ENCODE measurements around the gene NFAT5.
"Not testable (repeated sequence)": the region's sequence is repeated elsewhere in the genome, so short reads cannot be mapped to it uniquely, and the experiment has no call there.

NFAT5 gene

DNA sequence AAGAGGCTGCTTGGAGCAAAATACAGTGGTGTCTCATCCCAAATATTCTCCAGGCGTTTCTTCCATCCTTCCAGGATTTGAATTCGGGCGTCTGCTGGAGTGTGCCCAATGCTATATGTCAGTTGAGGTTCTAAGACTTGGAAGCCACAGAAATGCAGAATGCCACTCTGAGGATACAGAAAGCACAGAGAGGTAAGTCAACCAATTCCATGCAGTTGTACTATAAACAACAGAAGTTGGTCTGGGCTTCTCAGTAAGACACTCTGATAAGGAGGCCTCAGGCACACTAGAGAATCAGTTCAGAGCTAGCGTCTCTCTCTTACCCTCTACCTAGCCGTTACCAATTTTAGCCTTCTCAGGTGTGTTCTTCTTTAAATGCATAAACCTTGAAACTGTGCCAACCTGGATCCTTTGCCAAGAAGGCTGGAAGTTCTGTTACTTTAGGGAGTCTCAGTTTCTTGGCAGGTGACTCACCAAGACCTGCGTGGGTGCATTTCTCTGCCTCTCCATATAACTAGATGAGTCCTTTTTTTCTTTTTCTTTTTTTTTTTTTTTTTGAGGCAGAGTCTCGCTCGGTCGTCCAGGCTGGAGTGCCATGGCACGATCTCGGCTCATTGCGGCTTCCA is 145.5 kb downstream of the NFAT5 start:
- no peak for FAIRE-seq

DNA sequence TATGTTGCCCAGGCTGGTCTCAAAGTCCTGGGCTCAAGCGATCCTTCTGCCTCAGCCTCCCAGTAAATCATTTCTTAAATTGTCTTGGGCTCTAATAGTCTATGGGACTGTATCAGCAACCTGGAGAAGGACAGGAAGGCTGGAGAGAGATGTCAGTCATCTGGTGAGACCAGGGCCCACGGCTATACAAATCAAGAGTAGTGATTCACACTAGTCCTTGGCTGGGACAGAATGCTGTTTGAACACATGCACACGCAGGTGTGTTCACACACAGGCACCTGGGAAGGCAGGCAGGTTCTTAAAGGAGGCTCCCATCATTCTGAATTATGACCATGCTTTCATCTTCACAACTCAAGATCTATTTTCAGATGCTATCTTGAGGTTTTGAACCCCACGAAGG is 146.5 kb downstream of the NFAT5 start:
- FAIRE-seq = no peak

DNA sequence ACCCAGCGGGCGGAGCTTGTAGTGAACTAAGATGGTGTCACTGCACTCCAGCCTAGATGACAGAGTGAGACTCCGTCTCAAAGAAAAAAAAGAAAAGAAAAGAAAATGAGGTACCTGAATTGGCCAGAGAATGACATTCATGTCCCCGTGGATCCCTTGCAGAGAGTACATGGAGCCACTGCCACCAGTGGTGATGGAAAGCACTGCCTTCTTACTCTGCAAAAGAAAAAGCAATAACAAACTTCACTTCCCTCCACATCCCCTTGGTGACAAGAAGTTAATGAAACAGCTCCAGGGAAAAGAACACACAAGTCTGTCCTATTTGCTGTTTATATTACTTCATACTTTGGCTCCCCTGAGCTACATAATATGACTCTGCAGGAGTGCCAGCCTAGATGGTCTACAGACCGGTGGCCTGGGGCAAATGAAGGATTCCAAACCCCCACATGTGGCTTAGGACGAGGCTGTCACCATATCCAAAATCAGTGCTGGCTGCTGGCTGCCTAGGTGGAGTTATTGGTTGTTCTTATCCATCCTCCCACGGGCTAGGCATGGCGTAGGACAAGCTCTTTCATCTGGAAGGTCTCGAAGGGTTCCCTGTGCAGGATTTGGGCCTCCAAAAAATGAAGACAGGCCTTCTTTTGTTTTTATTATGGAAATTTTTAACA is 147.3 kb downstream of the NFAT5 start:
- no peak for FAIRE-seq

DNA sequence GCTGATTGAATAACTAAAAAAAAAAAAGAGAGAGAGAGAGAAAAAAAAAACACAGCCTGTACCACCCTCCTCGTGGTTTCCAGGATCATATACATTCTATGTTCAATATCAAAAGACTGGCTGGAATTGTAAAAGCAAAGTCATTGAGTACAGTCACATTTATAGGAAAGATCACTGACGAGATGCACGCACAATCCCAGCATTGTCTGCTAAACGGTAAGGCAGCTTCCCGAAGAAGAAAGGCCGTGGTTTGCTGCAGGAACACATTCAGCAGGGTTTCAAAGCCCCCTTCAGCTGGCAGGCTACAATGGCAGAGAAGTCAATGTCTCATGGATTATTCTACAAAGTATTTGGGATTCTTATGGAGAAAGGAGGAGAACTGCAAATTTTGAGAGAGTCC is 151.3 kb downstream of the NFAT5 start:
- FAIRE-seq = no peak

DNA sequence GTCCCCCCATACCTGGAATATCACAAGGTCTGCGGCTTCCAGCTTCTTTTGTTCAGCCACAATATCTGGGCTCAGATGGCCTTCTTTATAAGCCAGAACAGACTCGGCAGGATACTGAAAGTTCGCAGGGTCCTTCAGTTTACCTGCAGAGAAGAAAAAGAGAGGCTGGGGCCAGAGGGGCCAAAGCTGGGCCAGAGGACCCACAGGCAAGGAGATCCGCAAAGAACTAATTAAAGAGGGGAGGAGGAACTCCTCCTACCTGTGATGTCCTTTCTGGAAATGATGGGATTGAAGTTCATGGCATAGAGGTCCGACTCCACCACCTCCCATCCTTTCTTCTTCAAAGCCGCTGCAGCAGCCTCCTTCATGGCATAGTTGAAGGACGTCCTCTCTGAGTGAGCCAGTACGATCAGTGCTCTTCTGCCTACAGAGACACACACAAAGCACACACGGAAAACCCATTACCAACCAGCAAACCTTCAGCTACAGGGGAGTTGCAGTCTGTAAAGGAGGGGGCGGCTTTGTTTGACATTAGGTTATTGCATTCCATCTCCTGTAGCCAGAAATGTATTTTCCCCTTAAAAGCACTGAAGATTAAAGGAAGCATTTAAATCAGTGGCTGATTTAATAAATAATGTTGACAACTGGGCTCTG is 152.5 kb downstream of the NFAT5 start:
- FAIRE-seq = no peak

DNA sequence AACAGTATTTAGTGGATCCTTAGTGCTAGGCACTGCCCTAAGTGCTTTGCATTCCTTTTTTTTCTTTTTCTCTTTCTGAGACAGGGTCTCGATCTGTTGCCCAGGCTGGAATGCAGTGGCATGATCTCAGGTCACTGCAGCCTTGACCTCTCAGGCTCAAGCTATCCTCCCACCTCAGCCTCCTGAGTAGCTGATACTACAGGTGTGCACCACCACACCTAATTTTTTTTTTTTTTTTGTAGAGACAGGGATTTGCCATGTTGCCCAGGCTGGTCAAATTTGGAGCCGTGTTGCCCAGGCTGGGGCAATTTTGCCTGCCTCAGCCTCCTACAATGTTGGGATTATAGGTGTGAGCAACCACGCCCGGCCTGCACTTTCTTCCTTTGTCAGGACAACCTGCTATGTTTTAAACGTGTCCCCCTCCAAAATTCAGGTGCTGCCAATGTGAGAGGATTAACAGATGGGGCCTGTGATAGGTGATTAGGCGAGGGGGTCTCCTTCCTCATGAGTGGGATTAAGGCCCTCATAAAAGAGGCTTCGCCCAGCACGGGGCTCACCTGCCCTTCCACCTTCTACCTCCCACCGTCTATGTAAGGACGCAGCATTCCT is 155.2 kb downstream of the NFAT5 start:
- FAIRE-seq = no peak

DNA sequence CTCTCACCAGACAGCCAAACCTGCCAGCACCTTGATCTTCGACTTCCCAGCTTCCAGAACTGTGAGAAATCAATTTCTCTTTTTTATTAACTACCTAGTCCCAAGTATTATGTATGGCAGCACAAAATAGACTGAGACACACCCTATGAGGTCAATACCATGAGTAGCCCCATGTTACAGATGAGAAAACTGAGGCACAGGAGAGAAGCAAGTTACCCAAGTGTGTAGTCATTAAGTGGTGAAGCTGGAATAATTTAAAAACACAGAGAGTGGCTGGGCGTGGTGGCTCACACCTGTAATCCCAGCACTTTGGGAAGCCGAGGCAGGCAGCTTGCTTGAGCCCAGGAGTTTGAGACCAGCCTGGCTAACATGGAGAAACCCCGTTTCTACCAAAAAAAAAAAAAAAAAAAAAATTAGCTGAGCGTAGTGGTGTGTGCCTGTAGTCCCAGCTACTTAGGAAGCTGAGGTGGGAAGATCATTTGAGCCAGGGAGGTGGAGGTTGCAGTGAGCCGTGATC is 155.7 kb downstream of the NFAT5 start:
- no peak for FAIRE-seq

DNA sequence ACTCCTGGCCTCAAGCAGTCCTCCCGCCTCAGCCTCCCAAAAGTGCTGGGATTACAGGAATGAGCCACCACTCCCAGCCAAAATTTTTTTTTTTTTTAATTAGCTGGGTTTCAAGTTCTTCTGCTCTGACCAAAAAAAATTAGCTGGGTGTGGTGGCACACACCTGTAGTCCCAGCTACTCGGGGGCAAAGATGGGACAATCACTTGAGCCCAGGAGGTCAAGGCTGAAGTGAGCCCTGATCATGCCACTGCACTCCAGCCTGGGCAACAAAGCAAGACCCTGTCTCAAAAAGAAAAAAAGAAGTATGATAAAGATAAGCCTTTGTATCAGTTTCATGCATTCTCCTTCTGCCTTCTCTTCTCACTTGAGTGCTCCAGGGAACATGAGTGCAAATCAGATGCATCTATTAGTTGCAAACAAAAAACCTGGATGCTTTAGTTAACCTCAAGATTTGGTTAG is 158.7 kb downstream of the NFAT5 start:
- FAIRE-seq = no peak

DNA sequence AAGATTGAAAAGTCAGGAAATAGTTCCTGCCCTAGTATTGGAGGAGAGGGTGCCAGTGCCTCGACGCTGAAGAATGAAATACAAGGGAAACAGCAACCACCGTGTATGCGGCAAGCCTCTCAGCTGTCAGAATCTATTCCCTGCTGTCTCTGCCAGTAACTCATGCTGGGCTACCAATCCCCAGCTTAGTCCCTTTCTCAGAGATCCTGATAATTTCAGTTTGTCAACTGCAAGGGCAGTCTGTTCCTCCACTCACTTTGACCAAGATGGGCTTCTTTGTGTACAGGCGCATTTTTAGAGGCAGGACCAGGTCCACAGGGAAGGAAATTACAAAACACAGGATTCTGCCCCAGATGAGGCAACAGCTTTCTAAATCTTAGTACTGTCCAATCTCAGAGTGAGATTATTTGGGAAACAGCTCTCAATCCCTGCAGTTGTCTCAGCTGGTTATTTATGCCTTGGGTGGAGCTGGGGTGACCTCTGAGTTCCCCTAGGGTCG is 159.3 kb downstream of the NFAT5 start:
- FAIRE-seq = no peak

DNA sequence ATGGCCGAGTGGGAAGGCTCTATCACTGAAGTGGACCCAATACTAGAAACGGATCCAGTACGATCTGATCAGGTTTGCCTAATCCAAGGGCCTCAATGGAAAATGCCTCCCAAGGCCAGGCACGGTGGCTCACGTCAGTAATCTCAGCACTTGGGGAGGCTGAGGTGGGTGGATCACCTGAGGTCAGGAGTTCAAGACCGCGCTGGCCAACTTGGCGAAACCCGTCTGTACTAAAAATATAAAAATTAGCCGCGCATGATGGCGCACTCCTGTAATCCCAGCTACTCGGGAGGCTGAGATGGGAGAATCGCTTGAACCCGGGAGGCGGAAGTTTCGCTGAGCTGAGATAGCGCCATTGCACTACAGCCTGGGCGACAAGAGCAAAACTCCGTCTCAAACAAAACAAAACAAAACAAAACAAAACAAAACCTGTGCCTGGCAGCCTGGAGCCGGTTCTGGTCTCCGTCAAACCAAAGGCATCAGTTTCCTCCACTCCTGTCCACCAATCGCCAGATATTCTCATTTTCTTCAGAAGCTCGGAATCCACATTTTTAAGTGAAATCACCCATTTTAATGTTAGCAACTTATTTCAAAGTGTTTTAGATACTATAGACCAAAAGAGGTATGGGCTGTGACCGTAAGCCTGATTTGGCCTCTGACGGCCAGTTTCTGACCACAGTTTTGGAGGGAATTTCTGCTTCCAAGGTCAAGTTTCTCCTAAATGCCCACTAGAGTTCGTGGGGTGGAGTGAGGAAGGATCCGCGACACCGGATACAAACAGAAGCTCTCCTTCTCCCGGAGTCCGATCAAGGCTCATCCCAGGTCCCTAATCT is 159.9 kb downstream of the NFAT5 start:
- no peak for FAIRE-seq

DNA sequence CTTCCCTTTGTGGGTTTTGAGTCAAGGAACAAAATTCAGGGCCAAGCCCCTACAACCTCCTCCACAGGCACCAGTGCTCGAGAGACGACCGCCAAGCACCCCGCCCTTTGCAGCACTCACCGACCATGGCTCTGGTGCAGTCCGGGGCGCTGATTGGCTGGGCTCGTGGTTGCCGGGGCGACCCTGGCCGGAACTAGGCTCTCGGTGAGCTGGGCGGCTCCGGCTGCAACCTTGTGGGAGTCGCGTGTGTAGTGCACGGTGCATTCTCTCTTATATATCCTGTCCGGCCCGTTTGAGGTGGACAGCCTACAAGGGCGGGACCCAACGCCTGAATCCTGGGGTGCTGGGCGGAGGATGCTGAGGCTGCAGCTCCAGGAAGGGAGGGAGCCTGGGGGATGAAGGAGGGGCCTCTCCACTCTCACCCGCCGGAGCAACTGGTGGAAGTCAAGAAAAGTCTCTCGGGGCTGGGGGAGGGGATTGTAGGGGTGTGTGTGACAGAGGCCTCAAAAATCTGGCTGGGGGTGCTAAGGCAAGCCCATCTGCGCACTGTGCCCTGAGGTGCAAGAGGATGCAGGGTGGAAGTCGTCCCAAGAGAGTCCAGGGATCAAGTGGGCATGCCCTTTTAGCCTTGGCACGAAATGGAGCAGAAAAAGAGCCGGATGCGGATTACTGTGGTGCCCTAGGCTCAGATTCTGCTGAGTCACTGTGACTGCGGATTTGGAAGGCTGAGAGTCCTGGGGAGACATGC is 160.7 kb downstream of the NFAT5 start, which contains the start of gene NQO1:
TSS of gene NQO1 (minus strand) at position 248 of the 748 bp plus-strand sequence. CDS start at position 127, 121 bp downstream.
- peak; percentile 75 for FAIRE-seq

DNA sequence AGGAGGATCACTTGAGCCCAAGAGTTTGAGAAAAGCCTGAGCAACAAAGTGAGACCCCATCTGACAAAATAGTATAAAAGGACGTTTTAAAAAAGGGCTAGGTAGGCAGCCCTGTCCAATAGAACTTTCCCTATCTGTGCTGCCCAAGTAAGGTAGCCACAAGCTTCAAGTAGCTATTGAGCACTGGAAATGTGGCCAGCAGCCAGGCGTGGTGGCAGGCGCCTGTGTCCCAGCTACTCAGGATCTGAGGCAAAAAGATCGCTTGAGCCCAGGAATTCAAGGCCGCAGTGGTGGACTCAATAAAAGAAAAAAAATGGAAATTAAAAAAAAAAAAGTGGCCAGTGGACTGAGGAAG is 162.1 kb downstream of the NFAT5 start:
- no peak for FAIRE-seq

DNA sequence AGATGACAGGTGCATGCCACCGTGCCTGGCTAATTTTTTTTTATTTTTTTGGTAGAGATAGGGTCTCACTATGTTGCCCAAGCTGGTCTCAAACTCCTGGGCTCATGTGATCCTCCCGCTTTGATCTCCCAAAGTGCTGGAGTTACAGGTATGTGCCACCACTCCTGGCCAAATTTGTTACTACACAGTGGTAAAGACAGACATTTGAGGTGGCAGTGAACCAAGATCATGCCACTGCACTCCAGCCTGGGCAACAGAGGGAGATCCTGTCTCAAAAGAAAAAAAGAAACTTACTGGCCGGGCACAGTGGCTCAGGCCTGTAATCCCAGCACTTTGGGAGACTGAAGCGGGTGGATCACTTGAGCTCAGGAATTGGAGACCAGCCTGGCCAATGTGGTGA is 163.3 kb downstream of the NFAT5 start:
- not testable (repeated sequence) for FAIRE-seq

DNA sequence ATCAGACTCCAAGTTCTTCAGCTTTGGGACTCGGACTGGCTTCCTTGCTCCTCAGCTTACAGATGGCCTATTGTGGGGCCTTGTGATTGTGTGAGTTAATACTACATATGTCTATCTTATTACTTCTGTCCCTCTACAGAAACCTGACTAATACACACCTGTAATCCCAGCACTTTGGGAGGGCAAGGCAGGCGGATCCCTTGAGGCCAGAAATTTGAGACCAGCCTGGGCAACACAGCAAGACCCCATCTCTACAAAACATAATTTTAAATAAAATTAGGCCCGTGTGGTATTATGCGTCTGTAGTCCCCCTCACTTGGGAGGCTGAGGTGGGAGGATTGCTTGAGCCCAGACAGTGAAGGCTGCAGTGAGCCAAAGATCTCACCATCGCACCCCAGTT is 165.5 kb downstream of the NFAT5 start:
- not testable (repeated sequence) for FAIRE-seq

DNA sequence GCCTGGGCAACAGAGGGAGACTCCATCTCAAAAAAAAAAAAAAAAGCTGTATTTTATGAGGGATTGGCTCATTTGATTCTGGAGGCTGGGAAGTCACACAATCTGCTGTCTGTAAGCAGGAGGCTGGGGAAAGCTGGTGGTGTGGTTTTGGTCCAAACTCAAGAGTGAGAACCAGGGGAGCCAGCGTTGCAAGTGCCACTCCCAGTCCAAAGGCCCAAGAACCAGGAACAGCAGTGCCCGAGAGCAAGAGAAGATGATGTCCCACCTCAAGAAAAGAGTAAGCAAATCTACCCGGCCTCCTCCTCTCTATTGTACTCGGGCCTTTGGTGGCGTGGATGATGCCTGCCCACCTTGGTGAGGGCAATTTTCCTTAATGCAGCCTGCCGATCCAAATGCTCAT is 166.3 kb downstream of the NFAT5 start:
- no peak for FAIRE-seq

DNA sequence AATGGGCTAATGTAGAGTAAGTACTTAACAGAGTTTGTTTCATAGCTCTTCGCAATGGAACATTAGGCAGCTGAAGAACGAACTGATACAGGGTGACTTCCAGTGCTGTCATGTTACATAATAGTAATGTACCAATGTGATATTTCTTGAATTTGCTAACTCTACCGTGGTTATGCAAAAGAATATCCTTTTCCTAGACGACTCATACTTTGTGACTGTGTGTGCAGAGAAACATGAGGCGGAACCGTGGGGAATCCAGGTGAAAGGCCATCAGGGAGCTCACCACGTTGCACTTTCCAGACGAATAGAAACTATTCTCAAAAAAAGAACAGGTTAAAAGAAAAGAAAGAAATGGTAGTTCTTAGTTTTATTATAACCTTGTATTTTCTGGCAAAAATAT is 175.8 kb downstream of the NFAT5 start:
- no peak for FAIRE-seq

DNA sequence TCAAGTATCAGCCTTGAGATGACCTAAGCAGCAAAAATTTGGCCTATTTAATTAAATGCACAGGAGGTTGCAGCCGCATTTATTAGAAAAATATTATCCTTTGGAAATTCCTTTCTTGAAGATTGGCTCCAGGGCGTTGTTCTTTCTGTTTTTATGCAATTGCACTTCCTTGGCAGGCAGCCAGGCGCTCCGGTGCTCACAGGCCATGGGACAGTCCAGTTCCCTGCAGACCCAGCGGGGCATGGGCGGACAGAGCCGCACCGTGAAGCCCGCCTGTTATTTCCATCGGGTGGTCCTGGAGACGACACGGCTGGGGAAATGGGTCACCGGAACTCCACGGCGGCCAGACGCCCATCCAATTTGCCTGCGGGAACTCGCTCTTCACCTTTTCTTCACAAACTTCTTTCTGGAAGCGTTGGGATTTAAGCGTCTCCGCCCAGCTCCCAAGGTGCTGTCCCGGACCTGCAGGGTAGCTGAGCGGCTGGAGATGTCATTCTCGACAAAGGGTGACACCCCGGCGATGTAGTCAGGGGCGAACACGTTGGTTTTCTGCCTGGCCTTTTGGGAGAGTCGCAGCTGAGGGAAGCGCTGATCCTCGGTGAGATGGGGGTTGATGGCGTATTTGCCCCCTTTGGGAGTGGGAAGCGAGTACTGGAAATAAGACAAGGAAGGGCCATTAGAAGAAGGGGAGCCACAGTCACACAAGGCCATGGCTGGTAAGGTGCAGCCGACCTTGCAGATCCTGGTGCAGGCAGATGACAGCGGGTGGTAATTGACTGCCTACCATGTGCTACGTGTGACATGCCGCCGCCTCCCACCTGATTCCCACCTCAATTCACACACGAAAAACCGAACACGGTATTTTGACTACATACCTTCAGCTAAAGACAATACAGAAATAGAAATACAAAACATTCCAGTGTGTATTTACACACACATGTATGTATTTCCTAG is 176.5 kb downstream of the NFAT5 start:
- FAIRE-seq = no peak

DNA sequence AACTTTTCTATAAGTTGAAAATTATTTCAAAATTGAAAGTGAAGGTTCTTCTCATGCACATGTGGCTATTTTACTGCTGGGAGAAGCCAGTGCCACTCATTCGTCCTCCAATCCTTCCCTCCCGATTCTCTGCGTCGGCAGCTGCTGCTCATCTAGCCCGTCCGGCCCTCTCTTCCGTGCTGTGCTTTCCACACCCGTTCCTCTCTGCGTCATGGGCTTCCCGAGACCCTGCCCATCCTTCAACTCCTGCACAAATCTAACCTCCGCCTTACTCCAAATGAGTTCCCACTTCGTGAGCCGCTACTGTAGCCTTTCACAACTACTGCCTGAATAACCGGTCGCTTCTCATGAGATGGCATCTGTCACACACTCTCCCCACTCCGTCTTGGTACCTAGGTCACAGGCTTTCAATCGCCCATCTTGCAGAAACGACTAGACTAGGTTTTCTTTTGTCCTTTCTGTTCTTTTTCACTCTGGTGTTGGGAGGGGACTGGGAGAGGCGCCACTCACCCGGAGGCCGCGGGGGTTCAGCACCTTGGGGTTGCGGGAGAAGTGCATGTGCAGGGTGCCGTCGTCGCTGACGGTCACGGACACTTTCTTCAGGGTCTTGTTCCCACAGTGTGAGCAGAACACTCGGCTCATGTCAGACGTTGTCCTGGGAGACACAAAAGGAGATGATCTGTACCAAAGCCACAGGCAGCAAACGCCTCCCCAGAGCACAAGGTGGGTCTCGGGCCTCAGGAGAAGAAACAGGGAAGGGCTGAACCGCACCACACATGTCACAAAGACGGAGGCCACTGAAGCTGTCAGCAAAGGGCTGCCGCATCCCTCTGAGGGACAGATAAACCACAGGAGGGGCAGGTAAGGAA is 178.8 kb downstream of the NFAT5 start:
- FAIRE-seq = no peak

DNA sequence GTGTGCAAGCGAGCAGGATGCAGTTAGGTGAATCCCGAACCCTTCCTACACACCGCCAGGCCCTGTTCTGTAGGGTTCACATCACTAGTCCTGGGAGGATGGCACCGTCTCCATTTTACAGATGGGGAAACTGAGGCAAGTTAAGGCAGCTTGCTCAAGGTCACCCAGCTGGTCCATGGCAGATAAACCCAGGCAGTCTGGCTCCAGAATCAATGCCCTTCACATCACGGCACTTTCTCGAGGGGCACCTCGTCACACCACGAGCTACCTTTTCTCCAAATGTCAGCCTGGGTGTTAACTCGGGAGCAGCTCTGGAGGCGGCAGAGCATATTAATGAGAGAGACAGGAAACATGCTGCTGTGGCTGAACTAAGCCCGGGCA is 179.5 kb downstream of the NFAT5 start:
- FAIRE-seq = no peak

DNA sequence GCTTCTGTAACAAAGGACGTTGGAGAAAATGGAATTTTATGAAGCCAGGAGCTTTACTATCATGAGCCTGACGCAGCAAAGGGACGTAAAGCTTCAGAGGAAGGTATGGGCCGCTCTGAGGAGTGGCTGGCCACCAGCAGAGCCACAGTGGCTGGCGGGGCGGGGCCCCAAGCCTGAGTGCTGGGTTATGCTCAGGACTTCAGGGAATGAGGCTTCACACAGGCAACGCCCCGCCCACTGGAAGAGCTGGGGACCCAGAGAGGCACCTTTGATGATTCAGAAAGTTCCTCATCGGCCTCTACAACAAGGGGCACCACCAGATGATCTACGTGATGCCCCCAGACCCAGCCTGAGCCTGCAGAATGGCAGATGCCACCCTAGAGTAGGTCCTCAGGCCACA is 180.2 kb downstream of the NFAT5 start:
- FAIRE-seq = no peak

Data from TTC549 (cell line).